Measurements from ENCODE around the gene CLK2.
"Not testable (repeated sequence)": the region's sequence is repeated elsewhere in the genome, so short reads cannot be mapped to it uniquely, and the experiment has no call there.

The CLK2 gene

GRCh38 chr1:155214702-155215101 lies 58.6 kb downstream of the CLK2 start:
- DNase-seq (ENCODE audit: low read depth in 4 of 4, low spot score in 1 of 4) = not testable (repeated sequence)

Data from stimulated activated CD4-positive, alpha-beta T cell treated with anti-CD3 and anti-CD28 coated beads, Interleukin-1b, Interleukin-23, amount 100 ng/mL, for 24 hours (primary cell).